Motor neuron (in vitro differentiated cells): ENCODE results near the gene MTA2. TPM values are rescaled to one million over a fixed set of nuclear protein-coding genes. Genes with fewer than 3 reads are reported as not detected.
"Not testable (repeated sequence)": the region's sequence is repeated elsewhere in the genome, so short reads cannot be mapped to it uniquely, and the experiment has no call there.

ENCODE experiments used
- ATAC-seq, 8 experiments: fragments of 200-7000 bp; cut with Tn5 transposase; replicated peaks in 6 of 8; 2 replicates each; pipeline ENCODE4 v1.8.0; 2021; ENCODE audit warnings: mild to moderate bottlenecking in 8 of 8, moderate library complexity in 8 of 8
- H3K27ac ChIP-seq, 2 donors: fragments of 250-450 bp; sonication (Bioruptor Pico); 2 replicates each; pipeline ENCODE4 v1.9.0; 2021; ENCODE audit warnings: antibody characterized with exemption in 2 of 2, mild to moderate bottlenecking in 2 of 2, moderate library complexity in 1 of 2
- H3K4me1 ChIP-seq, 2 donors: fragments of 250-450 bp; sonication (Bioruptor Pico); replicated peaks in 1 of 2; 2 replicates each; pipeline ENCODE4 v1.6.1; 2021; ENCODE audit warnings: antibody characterized with exemption in 2 of 2, mild to moderate bottlenecking in 2 of 2, moderate library complexity in 1 of 2
- H3K4me3 ChIP-seq, 5 donors: fragments of 250-450 bp; sonication (Bioruptor Pico); 2 replicates each; pipeline ENCODE4 v1.9.0; 2021; ENCODE audit warnings: antibody characterized with exemption in 5 of 5, mild to moderate bottlenecking in 5 of 5, moderate library complexity in 4 of 5
- WGBS, 10 experiments: fragments of 450-650 bp; shearing (Covaris generic); methylation state at CpG; one replicate each; pipeline ENCODE4 v1.0.0; 2022; 5-methylcytosine and 5-hydroxymethylcytosine counted together
- in situ Hi-C, 9 experiments: fragments of 400-800 bp; cut with MboI; loops; one replicate each; pipeline ENCODE4 v1.15.0; 2021; ENCODE audit warnings: low sequenced_read_pairs in 9 of 9, low pct_unique_long_range_greater_than_20kb in 2 of 9; ENCODE audit not compliant: unreplicated experiment in 9 of 9
- total RNA-seq, 8 experiments: library from RNA; unstranded; fragments of 300-600 nt; gene quantifications; 2 replicates each; pipeline versions ENCODE4 v1.2.3 to v1.2.4, GENCODE V29; 2022

The MTA2 gene
- total RNA-seq, result 100 to 1,000 TPM in 3 of 8 experiments, 10 to 100 TPM in 5; 49.1 to 146 (median 83.3) TPM

DNA sequence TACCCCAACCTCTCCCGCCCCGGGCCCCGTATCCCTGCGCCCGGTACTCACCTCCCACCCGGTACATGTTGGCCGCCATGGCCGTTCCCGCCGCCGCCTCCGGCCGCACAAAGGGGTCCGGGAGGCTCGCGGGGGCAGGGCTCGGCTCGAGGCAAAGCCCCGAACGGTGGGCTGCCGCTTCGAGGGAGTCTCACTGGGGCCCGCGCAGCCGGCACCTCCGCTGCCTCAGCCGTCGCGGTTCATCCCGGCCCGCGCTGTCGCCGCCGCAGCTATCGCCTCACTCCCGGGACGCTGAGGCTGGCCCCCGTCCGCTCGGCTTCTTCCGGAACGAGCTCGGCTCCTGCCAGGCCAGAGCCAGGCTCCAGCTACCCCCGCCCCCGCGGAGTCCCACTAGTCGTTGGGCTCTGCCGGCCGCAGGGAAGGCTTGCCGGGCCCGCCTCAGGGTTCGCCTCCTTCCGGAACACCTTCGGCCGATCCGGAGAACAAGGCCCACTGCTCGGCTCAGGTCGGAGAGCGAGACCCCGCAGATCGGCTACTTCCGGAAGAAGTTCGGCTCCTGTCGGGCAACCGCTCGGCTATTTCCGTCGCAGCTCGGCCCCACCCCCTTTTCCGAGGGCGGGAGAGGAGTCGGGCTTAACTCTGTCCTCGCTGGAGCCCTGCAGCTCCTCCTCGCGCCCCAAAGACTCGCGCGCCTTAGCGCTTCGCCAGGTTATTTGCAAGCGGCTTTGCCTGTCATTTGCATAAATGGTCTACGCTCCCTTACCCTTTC lies at the start of gene MTA2:
Gene MTA2, minus strand, starts transcription at position 494 of the 769 bp plus-strand sequence. Its CDS starts 415 bp downstream, at position 79.
- peak within 1 kb of the TSS; percentile 63 to 94 (median 73) for H3K4me3 ChIP-seq
- ATAC-seq, result peak; percentile 76 to 94 (median 86)
- peak within 1 kb of the TSS; percentile 82 to 83 for H3K27ac ChIP-seq
- H3K4me1 ChIP-seq, result peaks cover 18 to 25% of the 10 kb centered on the region in 2 donors
- WGBS, 10 experiments, result 0% methylated on average over 1 to 6 of the region's 83 CpGs; no CpG with 5 or more reads in 6 of the 10 experiments
- in situ Hi-C loops, result no loop called here

DNA sequence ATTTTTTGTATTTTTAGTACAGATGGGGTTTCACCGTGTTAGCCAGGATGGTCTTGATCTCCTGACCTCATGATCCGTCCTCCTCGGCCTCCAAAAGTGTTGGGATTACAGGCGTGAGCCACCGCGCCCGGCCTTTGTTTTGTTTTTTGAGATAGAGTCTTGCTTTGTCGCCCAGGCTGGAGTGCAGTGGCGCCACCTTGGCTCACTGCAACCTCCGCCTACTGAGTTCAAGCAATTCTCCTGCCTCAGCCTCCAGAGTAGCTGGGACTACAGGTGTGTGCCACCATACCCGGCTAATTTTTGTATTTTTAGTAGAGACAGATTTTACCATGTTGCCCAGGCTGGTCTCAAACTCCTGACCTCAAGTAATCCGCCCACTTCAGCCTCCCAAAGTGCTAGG lies 48.6 kb upstream of the MTA2 start:
- H3K4me3 ChIP-seq, H3K27ac ChIP-seq, ATAC-seq, in situ Hi-C loops: not testable (repeated sequence)
- H3K4me1 ChIP-seq, result peaks cover 10 to 16% of the 10 kb centered on the region in 2 donors
- 100% methylated on average over 1 to 2 of the region's 12 CpGs; no CpG with 5 or more reads in 5 of the 10 experiments for WGBS, 10 experiments

DNA sequence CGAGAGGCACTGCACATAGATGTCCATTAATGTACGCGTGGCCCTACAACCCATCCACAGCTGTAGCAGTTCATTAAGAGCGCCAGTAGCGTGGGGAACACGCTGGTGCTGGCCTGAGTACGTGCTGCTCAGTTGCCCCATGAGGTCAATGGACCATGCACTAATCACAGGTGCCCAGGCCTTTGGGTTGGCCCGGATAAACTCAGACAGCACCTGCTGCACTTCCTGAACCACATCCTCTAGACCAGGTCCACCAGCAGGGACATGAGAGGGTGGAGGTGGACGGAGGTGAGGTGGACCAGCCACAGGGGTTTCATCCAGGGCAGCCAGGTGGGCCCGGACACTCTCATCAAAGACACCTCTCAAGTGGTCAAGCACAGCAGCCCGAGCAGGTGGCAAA lies 47.8 kb upstream of the MTA2 start:
- Histone ChIP-seq H3K4me1 (peaks cover 13 to 21% of the 10 kb centered on the region in 2 donors), H3K27ac (no peak overlapping the region), H3K4me3 (no peak overlapping the region)
- in situ Hi-C loops, result no loop called here
- no peak for ATAC-seq
- 80 to 100% (median 100%) methylated on average over 1 to 4 of the region's 11 CpGs; no CpG with 5 or more reads in 6 of the 10 experiments for whole genome bisulfite sequencing, 10 experiments

- Histone ChIP-seq H3K27ac (no peak overlapping the region), H3K4me1 (peaks cover 13 to 21% of the 10 kb centered on the region in 2 donors), H3K4me3 (no peak overlapping the region)
- in situ Hi-C loops, result no loop called here
- no peak for ATAC-seq
- 97 to 100% methylated on average over 2 to 8 of the region's 11 CpGs; no CpG with 5 or more reads in 8 of the 10 experiments for WGBS, 10 experiments
Measured at GRCh38 chr11:62648967-62649364, 47.3 kb upstream of the MTA2 start.

DNA sequence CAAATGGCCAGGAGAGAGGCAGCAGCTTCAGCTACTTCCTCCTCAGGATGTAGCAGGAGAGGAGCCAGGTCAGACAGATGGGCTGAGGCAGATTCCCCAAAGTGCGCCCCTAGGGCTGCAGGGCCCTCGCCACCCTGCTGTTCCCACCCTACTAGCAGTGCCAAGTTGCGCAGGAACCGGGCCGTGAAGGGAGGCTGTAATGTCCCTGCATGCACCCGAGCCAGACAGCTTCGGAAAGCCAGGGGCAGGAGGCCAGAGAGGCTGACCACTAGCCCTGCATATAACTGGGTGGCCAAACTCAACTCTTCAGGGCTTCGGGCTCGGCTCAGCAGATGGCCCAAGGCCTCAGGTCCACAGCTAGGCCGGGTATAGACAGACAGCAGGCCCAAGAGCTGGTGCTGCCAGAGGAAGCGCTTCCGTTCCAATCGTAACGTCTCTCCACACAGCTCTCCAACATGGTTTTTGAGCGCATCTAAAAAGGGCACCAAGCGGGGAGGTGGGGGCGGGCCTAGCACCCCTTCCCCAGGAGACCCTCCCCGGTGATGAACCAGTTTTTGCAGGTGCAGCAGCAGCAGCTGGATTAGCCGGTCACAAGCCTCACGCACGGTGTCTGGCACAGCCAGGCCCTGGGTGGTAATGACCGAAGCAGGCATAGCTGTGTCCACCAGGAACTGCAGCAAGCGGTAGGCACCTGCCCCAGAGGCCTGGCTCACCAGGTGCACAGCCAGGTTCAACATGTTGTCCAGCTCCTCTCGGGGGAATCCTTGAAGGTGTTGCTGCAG lies 46.7 kb upstream of the MTA2 start:
- in situ Hi-C loops, result no loop called here
- no peak for ATAC-seq
- Histone ChIP-seq H3K4me3 (no peak overlapping the region), H3K4me1 (peaks cover 13 to 21% of the 10 kb centered on the region in 2 donors), H3K27ac (no peak overlapping the region)
- WGBS, 10 experiments, result 33 to 100% (median 90%) methylated on average over 1 to 5 of the region's 24 CpGs; no CpG with 5 or more reads in 6 of the 10 experiments

GRCh38 chr11:62647609-62648005 lies 45.9 kb upstream of the MTA2 start:
- 8 to 100% (median 83%) methylated on average over 1 to 4 of the region's 6 CpGs; no CpG with 5 or more reads in 5 of the 10 experiments for WGBS, 10 experiments
- no peak overlapping the region for H3K4me3 ChIP-seq
- H3K4me1 ChIP-seq, result peaks cover 13 to 21% of the 10 kb centered on the region in 2 donors
- in situ Hi-C loops, result no loop called here
- no peak overlapping the region for H3K27ac ChIP-seq
- ATAC-seq, result no peak

GRCh38 chr11:62646825-62647608 lies 45.4 kb upstream of the MTA2 start:
- peak in 2 of 8 experiments; percentile 16 to 38 for ATAC-seq
- WGBS, 10 experiments, result 21 to 83% (median 60%) methylated on average over 1 to 18 of the region's 32 CpGs; no CpG with 5 or more reads in 3 of the 10 experiments
- in situ Hi-C loops, result no loop called here
- Histone ChIP-seq H3K4me1 (peaks cover 11 to 16% of the 10 kb centered on the region in 2 donors), H3K27ac (no peak overlapping the region), H3K4me3 (peak overlapping the region in 4 of 5 donors; percentile 2 to 96 (median 82))

DNA sequence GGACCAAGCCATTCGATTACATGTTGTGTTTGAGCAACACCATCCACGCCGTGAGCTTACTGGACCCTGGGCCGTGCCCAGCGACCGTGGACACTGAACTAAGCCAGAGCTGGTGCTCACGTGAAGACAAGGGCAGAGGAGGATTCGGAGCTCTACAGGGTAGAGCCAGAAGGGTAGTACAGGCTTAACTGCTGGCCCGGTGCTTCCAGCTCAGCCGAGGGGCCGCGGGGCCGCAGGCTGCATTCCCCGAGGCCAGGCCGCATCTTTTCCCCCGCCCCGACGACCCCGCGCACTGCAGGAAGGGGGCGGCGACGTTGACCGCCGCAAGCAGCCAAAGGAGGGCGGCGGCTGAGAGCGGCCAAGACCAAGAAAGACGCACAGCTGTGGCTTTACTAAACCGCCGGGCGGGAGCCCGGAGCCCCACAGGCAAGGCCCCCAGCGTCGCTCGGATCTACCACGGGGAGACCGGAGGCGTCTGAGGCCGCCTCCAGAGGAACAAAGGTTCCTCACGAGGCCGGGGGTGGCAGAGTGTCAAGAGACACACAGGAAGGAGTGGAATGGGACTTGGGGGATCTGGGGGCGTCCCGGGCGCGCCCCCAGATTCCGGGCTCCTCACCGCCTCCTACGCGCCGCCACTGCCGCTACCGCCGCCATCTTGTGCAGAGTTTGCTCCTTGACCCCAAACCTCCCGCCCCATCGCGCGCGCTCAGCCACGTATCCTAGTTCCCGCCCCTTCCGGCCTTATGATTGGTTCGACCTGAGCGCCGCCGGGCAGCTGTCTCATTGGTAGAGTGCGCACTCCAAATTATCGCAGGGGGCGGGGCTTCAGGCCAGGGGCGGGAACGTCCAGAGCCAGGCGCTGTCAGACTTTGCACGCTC lies 44.5 kb upstream of the MTA2 start, which contains the start of gene GANAB:
Gene GANAB, minus strand, starts transcription at position 668 of the 879 bp plus-strand sequence. Its CDS starts 14 bp downstream, at position 654.
- ATAC-seq, result peak; percentile 95 to 98 (median 96)
- Histone ChIP-seq H3K4me3 (peak within 1 kb of the TSS; percentile 72 to 96 (median 92)), H3K27ac (peak within 1 kb of the TSS; percentile 94 to 98), H3K4me1 (peaks cover 10 to 14% of the 10 kb centered on the region in 2 donors)
- WGBS, 10 experiments, result 0% methylated on average over 1 to 19 of the region's 73 CpGs; no CpG with 5 or more reads in 5 of the 10 experiments
- in situ Hi-C loops, result no loop called here

- ATAC-seq, result peak in 2 of 8 experiments; percentile 4 to 5
- Histone ChIP-seq H3K4me1 (peaks cover 12 to 14% of the 10 kb centered on the region in 2 donors), H3K27ac (peak overlapping the region; percentile 94 to 98), H3K4me3 (peak overlapping the region; percentile 72 to 96 (median 92))
- WGBS, 10 experiments, result 0 to 30% (median 5%) methylated on average over 2 to 9 of the region's 11 CpGs; no CpG with 5 or more reads in 4 of the 10 experiments
- in situ Hi-C loops, result no loop called here
Measured at GRCh38 chr11:62645671-62645945, 43.9 kb upstream of the MTA2 start.

DNA sequence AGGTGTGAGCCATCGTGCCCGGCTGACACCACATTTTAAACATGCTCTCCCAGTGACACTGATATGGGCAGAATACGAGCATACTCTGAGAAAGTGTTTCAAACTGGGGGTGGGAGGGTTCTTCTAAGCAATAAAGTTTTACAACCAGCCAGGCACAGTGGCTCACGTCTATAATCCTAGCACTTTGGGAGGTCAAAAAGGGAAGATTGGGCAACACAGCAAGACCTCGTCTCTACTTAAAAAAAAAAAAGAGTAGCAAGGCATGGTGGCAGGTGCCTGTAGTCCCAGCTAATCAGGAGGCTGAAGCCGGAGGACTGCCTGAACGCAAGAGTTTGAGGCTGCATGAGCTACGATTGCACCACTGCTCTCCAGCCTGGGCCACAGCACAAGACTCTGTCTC lies 42.6 kb upstream of the MTA2 start:
- H3K4me3 ChIP-seq, result no peak overlapping the region
- WGBS, 10 experiments, result 69 to 100% (median 96%) methylated on average over 1 to 7 of the region's 8 CpGs; no CpG with 5 or more reads in 2 of the 10 experiments
- in situ Hi-C loops, result no loop called here
- no peak overlapping the region for H3K27ac ChIP-seq
- no peak for ATAC-seq
- peaks cover 12 to 14% of the 10 kb centered on the region in 2 donors for H3K4me1 ChIP-seq

GRCh38 chr11:62632492-62632891 lies 30.8 kb upstream of the MTA2 start:
- no peak for ATAC-seq
- H3K27ac ChIP-seq, result no peak overlapping the region
- in situ Hi-C loops, result no loop called here

GRCh38 chr11:62627713-62628112 lies 26.0 kb upstream of the MTA2 start:
- WGBS, 10 experiments, result 58 to 100% (median 98%) methylated on average over 1 to 3 of the region's 3 CpGs; no CpG with 5 or more reads in 2 of the 10 experiments
- peak in 1 of 8 experiments; percentile 45 for ATAC-seq

More at GRCh38 chr11:62632492-62632891, 30.8 kb upstream of the MTA2 start:
- WGBS, 10 experiments, result 67 to 100% (median 90%) methylated on average over 1 to 6 of the region's 6 CpGs; no CpG with 5 or more reads in 6 of the 10 experiments
- H3K4me3 ChIP-seq, result no peak overlapping the region
- H3K4me1 ChIP-seq, result no peaks in the 10 kb centered on the region

More at GRCh38 chr11:62627713-62628112, 26.0 kb upstream of the MTA2 start:
- in situ Hi-C loops, result no loop called here
- Histone ChIP-seq H3K4me3 (no peak overlapping the region), H3K4me1 (peaks cover under 1% of the 10 kb centered on the region in 2 donors), H3K27ac (no peak overlapping the region)
